NOMO-1 treated with DMSO at 0.1 percent for 48 hours (cell line): ENCODE measurements around the gene TIMM9.
A peak's percentile ranks its signal among the peaks of the same experiment; 100 is the strongest.
"Not testable (repeated sequence)": the region's sequence is repeated elsewhere in the genome, so short reads cannot be mapped to it uniquely, and the experiment has no call there.

Source experiments
- DNase-seq: peaks from one replicate; lab custom pipeline; 2025; ENCODE audit not compliant: unreplicated experiment; lab: John Stamatoyannopoulos, UW

TIMM9 gene, protein sequence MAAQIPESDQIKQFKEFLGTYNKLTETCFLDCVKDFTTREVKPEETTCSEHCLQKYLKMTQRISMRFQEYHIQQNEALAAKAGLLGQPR

DNA sequence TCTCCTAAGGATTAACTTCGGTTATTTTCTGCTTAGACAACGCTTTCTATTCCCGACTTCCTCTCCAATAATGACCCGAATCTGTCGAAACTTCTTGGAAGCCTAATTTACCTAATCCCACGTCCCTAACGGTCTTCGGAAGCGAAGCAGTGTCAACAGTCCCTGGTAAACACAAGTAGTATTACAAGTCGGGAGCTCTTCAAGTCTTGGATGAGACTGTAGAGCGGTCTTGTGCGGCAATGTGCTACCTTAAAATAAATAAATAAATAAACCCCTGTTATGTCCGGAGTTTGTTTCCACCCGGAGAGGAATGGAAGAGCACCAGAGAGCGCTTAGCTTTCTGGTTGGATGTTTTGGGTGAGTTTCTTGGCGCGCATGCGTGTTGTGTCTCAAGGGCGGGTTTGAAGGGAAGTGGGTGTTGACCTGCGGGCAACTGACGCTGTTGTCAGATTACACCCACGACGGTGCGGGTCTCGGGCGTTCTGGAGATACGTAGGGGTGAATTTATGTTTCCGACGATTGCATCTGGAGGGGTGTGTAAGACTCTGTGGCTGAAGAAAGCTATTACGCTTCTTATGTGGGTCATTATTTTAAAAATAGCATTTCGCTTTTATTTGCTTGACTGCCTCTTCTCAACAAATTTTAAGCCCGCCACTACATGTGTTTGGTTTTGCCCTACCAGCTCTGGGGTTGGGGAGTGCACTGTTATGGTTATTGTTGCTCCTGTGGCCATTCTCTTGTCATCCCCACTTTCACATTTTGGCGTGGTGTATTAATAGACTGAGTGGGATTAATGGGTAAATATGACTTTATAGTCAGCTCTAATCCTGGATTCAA is at the start of gene TIMM9, which contains the start of gene KIAA0586:
TIMM9 (minus strand) TSS at position 251 of the 837 bp plus-strand sequence. CDS start 15,586 bp downstream, outside the sequence.
KIAA0586 (plus strand) TSS at position 439 of the 837 bp plus-strand sequence. CDS start 546 bp downstream, outside the sequence.
- DNase-seq, result peak; percentile 98

DNA sequence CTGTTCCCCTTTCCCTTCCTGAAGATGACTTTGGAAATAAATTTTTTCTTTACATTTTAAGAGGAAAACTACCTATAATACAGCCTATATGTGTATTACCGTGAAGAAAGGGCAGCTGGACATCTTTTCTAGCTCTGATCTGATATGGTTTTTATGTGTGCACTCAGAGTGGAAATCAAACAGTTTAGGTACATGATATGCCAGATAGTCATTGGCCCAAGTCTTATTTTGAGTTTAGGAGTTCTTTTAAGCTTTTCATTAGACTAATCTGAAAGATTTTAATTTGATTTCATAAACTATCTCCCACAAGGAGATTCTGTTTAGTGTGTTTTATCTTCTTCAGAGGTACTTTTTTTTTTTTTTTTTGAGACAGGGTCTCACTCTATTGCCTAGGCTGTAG is 49.0 kb upstream of the TIMM9 start:
- no peak for DNase-seq

DNA sequence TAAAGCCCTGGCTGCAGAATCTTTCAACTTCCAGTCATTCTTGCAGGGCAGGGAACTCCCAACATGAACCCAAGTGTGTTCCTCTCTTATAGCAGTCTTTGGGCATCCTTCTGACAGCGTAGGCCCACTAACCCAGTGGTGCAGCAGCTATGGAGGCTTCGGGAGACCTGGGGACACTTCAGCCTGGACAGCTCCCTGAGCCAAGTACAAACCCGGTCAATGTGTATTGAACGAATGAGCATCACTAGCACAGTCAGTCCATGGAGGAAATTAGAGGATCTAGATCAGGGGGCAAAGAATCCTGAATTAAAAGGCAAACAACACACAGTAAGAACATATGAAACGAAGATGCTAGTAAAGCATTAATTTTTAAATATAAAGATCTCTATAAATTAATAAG is 42.0 kb upstream of the TIMM9 start:
- no peak for DNase-seq

DNA sequence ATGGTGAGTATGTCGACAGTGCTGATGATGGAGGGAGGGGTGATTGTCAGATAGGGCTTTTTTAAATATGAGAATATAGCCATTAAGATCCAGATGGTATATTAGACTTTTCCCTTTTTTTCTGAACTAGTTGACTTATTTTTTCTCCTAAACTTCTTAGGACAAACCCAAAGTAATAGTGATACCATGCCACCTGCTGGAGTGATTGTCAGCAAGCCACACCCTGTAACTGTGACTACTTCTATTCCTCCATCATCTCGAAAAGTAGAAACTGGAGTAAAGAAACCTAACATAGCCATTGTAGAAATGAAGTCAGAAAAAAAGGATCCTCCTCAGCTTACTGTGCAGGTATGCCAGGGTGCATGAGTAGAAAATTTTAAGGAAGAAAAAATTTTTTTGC is 40.2 kb upstream of the TIMM9 start:
- DNase-seq, result no peak

DNA sequence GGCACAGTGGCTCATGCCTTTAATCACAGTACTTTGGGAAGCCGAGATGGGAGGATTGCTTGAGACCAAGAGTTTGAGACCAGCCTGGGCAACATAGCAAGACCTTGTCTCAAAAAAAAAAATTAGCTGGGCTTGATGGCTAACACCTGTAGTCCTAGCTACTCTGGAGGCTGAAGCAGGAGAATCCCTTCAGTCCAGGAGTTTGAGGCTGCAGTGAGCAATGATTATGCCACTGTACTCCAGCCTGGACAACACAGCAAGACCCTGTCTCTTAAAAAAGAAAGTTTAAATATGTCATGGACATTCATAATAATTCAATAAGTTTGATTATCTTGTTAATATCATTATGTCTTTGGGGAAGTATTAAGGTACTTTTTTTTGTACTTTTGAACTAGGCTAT is 39.1 kb upstream of the TIMM9 start:
- no peak for DNase-seq

DNA sequence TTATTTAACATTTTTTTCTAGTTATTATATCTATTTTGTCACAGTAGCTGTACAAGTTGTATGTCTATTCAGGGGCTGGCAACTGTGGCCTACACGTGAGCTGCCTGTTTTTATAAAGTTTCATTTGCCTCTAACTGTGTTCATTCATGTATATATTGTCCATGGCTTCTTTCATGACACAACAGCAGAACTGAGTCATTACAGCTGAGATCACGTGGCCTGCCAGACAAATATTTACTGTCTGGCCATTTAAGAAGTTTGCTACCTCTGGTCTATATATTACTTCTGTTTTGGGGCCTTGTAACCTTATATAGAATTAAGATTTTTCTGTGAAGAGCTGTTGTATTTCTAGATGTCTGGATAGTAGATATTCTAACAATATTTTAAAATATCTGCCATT is 38.1 kb upstream of the TIMM9 start:
- DNase-seq, result no peak

DNA sequence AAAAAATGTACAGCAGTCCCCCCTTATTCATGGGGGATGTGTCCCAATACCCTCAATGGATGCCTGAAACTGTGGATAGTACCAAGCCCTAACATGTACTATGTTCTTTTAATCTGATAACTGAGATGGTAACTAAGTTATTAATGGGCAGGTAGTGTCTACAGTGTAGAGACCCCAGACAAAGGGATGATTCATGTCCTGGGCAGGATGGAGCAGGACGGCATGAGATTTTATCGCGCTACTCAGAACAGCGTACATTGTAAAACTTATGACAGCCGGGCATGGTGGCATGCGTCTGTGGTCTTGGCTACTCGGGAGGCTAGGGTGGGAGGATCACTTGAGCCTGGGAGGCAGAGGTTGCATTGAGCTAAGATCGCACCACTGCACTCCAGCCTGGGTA is 37.3 kb upstream of the TIMM9 start:
- no peak for DNase-seq

DNA sequence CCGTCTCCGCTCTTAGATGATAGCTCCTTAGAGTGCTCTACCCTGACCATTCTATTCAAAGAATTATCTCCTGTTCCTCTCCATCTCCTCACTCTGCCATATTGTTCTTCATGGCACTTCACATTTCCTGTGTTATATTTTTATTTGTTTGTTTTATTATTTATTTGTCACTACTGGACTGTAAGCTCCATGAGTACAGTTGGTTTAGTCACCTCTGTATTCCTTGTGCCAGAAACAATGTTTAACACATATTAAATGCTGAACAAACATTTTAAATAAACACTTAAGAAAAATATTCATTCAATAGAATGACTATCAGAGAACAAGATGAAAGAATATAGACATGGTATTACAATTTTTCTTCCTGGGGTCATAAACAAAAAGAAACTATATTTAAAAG is 35.8 kb upstream of the TIMM9 start:
- no peak for DNase-seq

DNA sequence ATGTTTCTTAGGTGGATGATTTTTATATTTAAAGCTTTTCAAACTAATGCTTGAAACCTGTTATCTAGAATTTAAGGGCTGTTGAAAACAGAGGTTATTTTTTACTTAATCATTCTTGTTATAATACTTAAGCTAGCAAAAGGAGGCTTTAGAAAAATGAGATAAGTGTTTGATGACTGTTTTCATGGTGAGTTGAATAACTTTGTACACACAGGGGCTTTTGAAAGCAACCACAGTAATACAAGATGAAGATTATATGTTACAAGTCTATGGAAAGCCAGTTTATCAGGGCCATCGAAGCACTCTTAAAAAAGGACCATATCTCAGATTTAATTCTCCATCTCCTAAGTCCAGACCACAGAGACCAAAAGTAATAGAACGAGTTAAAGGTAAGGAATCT is 33.4 kb upstream of the TIMM9 start:
- DNase-seq, result no peak

DNA sequence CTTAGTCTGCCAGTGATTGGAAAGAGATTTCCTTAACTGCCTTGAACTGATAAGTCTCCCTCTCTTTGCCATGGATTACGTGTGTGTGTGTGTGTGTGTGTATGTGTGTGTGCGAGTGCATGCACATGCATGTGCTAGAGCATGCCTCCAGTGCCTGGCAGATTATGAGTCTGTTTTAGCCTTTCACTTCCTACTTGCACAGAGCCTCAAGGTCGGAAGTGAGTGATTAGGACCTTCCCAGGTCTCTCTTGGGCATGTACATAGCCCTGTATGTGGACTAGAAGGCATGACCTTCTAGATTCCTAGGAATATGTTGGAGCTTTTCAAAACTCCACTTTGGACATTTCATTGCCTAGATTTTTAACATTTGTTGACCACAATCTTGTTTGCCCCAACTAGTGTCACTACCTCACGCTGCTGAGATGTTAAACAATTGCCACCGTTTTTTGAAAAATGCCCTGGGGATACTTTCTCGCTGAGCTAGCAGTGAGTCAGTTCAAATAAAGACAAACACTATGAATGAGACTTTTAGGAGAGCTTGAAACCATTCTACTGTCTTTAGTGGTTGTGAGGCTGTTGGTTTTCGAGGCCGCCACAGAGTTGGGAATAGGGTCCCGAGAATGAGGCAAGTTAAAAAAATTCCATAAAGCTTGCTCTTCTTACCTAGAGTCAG is 28.4 kb upstream of the TIMM9 start:
- DNase-seq, result no peak

DNA sequence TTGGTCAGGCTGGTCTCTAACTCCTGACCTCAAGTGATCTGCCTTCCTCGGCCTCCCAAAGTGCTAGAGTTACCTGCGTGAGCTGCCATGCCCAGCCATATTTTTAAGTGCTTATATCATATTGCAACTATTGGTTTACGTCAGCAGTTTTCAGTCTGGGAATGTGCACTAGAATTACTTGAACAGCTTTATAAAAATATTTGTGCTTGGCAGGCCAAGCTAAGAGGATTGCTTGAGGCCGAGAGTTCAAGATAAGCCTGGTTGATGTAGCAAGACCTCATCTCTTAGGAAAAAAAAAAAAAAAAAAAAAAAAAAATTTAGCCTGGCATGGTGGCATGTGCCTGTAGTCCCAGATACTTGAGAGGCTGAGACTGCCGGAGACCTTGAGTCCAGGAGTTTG is 17.3 kb upstream of the TIMM9 start:
- DNase-seq, result no peak

DNA sequence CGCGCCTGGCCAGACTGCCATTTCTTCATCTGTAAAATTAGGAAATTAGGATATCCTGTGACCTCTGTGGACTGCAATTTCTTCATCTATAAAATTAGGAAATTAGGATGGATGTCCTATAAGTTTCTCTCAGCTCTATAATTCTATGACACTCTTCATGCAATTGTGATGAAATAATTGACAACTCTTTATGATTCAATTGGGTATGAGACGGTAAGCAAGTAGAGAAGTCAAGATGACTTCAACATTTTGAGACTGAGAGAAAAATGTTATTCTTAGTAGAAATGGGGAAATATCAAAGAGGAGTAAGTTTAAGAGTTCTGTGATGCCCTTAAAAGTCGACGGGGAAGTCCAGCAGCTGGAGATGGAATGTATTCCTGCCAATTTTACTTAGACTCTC is 12.1 kb upstream of the TIMM9 start:
- DNase-seq, result no peak

DNA sequence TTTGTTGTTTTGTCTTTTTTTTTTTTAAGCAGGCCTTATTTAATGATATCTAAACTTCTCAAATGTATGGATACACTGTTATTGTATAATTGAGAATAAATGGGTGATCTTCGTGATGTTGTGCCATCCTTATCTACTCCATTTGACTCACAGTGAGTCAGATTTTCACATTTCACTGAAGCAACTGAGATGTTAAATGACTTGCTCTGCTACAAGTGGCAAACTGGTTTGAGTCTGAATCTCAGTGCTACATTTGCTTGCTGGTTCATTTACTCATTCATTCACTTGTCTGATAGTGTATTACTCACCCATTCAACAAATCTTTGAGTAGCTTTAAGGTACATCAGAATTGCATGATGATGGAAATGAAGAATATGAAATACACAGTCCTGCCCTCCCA is 2.8 kb upstream of the TIMM9 start:
- DNase-seq, result no peak

DNA sequence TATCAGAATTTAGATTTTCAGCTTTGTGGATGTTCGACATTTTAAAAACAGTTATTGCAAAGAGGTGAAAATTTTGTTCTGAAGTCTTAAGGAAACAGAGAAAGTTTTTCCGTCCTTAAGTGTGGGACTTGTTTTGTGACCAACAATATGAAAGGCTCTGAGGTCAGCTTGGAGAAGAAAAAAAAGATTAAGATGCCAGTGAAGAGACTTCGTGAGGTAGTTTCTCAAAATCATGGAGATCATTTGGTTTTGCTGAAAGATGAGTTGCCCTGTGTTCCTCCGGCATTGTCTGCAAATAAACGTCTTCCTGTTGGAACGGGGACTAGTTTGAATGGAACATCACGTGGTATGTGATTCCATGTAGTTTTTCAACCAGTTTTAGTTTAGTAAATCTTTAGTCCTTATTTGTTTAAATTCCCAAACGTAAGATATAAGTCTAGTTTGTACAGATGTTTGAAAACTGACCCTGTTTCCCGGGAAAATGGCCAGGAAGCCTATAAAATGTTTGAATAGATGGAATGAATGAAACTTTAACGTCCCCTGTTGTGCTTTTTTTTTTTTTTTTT is 870 bp upstream of the TIMM9 start:
- DNase-seq, result peak; percentile 36

DNA sequence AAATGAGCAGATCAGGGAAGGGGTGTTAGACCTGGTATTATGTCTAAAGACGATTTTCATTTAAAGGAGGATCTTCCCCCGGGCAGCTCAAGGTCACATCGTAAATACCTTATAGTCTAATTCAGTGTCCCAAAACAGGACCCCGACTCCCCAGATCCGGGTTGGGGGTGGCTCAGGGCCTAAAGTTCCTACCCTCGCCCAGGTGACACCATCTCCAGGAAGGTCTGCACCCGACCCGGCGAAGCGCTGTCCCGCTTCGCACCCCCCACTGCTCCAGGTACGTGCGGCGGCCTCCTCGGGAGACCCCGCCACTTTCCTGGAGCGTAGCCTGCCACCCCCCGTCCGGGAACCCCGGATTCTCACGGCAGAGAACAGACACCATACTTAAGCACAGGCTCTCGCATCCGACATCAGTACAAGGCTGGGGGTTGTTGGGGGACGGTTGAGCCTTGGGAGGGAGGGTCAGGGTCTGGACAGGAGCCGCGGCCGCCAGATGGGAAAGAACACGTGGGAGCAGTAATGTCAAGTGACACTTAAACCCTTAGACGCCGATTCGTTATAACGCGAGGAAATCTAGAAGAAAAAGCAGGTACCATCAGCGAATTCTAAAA is 556 bp downstream of the TIMM9 start:
- DNase-seq, result peak; percentile 57

DNA sequence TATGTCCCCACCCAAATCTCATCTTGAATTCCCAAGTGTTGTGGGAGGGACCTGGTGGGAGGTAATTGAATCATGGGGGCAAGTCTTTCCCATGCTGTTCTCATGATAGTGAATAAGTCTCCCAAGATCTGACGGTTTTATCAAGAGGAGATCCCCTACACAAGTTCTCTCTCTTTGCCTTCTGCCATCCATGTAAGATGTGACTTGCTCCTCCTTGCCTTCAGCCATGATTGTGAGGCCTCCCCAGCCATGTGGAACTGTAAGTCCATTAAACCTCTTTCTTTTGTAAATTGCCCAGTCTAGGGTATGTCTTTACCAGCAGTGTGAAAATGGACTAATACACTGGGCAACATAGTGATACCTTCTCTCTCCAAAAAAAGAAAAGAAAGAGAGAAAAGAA is 10.4 kb downstream of the TIMM9 start:
- DNase-seq, result not testable (repeated sequence)

DNA sequence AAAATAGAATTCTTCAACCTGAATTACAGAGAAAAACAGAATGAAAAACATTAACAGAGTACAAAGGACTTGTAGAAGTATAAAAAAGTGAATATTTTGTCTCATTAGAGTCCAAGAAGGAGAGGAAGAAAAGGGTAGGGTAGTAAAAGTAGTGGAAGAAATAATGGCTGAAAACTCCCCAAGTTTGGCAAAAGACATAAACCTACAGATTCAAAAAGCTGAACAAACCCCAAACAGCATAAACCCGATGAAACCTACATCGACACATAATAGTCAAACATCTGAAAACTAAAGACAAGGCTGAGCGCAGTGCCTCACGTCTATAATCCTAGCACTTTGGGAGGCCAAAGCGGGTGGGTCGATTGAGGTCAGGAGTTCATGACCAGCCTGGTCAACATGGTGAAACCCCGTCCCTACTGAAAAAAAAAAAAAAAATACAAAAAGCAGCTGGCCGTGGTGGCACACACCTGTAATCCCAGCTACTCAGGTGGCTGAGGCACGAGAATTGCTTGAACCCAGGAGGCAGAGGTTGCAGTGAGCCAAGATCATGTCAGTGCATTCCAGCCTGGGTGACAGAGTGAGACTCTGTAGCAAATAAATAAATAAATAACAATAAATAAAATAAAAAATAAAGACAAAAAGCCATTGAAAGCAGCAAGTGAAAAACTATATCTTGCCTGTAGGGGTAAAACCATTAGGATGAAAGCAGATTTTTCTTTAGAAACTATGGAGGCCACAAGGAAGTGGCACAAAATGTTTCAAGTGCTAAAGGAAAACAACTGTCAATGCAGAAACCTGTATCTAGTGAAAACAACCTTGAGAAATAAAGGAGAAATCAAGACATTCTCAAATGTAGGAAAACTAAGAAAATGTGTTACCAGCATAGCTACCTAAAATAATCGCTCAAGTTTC is 11.4 kb downstream of the TIMM9 start:
- DNase-seq, result no peak

DNA sequence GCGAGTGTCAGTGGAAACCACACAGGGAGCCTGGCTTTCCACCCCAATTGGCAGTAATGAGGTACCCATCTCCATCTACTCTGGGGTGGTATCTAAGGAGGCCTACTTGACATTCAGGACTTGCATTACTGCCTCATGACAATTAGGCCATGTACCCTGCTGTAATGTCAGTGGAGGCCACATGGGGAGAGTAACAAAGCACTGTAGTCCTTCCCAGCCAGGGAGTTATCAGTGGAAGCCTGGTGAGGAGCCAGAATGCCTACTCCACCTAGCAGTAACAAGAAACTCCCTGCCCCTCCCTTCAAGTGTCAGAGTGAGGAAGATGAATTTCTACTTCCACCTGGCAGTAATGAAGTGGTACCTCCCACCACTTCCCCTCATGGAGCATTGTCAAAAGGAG is 12.5 kb downstream of the TIMM9 start:
- DNase-seq, result no peak

DNA sequence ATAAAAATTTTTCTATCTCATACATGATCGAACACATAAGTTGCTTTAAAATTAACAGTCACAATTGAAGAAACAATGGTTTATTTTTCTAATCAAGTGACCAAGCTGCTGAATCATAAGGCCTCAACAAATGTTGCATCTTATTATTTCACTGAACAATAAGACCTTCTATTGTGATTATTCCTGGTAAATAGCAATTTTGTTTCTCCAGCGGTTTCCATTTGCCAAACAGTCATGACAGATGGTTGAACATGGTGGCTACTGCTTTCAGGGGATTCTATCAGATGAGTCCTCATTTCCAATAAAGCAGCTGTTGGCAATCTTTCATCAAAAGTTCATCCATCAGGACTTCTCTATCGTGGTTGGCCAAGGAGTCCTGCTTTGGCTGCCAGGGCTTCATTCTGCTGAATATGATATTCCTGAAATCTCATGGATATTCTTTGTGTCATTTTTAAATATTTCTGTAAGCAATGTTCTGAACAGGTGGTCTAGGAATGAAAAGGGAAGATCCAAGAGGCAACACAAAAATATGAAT is 18.6 kb downstream of the TIMM9 start:
- no peak for DNase-seq

DNA sequence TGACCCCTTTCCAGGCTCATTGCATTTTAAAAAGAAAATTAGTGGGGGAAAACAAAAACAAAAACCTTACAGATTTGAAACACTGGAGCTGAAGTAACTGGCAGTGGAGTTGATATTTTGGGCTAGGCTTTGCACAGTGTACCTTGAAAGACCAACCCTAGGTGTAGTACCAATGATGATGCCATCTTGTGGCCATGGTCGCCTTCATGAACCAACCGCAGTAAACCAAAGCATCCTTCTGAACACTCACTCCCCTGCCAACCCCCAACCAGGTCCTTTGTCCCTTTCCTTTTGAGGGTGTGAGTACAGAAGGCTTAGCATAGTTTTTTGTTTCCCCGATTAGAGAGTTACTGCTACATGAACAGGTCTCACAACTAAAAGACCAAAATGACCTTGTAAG is 25.7 kb downstream of the TIMM9 start:
- DNase-seq, result no peak
